ENCODE data around the gene COG5.

COG5 gene

GRCh38 chr7:107387573-107388219 is 176.0 kb downstream of the COG5 start:
- peak; percentile 83 for DNase-seq

DNA sequence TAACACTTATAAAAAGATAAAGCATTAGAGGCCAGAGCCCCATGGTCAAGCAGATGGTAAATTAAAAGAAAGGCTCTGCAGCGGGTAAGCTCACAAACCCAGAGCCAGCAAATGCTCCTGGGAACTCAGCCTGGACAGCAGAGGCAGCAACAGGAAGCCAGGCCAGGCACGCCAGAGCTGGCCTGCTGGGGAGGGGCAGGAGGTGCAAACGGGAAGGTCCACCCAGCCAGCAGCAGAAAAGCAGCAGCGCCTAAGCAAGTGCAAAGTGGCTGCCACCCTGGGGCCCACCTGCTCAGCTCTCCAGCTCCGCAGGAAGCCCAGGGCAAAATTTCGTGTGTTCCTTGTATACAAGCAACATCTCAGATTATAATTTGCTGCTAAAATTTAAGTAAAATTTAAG is 176.6 kb downstream of the COG5 start:
- peak; percentile 44 for DNase-seq

DNA sequence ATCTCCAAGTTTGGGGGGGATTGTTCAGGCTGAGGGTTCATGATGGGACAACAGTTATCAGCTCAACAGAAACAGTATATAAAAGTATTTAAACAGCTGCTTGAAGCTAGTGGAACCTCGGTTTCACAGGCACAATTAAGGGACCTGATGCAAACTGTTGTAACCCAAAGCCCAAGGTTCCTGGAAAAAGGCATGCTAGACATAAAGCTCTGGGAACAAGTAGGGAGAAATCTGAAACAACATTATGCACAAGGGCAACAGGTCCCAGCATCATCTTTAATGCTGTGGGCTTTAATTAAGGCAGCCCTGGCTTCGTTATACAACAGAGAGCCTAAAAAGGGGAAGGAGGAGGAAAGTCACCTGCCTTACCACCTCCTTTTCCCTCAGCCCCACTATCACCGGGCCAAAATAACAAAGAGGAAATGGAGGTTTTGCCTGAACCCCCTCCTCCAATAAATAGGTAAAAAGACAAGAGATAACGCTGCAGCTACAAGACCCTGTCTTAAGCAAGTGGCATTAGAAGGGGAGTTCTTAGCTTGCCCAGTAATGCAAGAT is 177.1 kb downstream of the COG5 start:
- no peak for DNase-seq

DNA sequence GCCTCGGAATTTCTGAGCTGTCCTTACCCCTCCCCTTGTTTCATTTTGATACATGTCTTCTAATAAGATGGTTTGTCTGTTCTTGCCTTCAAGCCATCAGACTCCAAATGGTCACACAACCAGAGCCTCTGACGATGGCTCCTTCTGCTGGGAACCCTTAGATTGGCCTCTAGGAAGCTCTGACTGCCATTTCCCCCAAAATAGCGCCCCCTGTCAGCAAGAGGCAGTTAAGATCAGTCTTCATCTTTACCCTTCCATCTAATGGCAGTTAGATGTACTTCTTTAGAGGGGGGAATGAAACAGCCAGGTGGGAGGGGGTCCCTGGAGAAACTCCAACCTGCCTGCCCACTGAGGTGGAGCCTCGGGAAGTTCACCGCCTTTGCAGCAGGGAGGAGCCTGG is 179.7 kb downstream of the COG5 start:
- no peak for DNase-seq

DNA sequence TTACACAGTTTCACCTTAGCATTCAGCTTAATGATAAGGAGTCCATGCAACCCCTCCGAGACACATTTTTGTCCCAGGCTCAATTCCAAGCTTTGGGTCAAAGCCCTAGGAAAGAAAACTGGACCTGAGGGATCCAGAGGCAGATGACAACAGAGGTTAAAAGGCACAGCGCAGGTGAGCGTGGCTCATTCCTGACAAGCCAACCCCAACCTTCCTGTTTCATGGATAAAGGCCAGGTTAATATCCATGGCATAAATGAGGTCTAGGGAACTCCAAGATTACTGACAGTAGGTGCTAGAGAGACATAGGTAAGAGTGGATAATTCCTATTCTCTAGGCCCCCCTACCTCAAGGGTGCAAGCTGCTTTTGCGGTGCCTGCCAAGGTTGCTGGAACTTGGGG is 180.5 kb downstream of the COG5 start:
- DNase-seq, result no peak

GRCh38 chr7:107381453-107381852 is 182.3 kb downstream of the COG5 start:
- DNase-seq, result no peak

GRCh38 chr7:107373354-107373753 is 190.4 kb downstream of the COG5 start:
- DNase-seq, result no peak

GRCh38 chr7:107372298-107372697 is 191.4 kb downstream of the COG5 start:
- peak; percentile 50 for DNase-seq

DNA sequence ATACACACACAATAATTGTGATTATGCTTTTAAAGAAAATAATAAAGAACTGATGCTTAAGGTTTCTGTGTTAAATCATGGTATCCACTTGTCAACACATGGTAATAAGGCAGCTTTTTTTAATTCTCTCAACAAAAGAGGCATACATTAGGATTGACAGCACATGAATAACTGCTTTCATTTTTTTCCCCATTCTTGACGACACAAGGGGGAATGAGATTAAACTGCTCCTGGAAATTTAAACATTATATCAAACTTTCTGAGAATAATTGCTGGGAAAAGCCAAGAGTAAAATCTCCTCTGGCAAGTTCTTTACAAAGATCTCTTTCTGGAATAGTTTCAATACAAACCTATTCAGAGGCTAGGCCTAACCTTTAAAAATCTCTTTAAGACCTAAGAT is 192.9 kb downstream of the COG5 start:
- DNase-seq, result no peak

GRCh38 chr7:107364787-107365186 is 198.9 kb downstream of the COG5 start:
- peak; percentile 10 for DNase-seq

DNA sequence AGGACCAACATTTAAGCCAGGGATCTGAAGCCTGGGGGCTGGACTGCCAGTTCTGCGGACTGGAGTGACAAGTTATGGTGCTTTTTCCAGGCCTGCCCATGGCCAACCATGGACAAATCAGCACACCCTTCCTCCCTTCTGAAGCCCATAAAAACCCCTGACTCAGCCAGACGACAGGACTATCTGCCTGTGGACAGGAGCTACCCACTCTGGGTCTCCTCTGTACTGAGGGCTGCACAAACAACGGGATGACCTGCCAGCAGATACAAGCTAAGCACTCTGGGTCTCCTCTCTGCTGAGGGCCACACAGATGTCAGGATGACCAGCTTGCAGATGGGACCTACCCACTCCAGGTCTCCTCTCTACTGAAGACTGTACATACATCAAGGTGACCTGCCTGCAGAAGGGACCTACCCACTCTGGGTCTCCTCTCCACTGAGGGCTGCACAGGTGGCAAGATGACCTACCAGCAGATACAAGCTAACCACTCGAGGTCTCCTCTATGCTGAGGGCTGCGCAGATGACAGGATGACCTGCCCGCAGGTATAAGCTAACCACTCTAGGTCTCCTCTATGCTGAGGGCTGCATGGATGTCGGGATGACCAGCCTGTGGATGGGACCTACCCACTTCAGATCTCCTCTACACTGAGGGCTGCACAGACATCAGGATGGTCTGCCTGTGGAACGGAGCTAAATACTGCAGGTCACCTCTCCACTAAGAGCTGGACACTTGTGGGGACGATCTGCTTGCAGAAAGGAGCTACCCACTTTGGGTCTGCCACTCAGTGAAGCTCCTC is 204.0 kb downstream of the COG5 start:
- no peak for DNase-seq

GRCh38 chr7:107355616-107356015 is 208.1 kb downstream of the COG5 start:
- peak; percentile 52 for DNase-seq

DNA sequence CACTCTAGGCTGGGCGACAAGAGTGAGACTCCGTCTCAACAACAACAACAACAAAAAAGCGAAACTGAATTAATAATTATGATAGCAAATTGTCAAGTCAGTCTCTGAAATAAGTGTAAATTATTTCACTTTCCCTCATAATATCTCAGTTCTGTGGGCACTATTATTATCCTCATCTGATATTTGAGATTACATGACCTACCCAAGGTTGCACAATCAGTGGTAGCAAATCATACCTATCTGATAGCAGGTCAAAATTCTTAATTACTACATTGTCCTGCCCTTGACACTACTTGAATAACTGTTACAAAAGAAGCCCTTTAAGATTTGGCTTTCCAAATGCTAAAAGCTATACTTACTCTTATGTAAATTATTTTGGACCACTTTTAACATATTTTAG is 209.1 kb downstream of the COG5 start:
- DNase-seq, result no peak

GRCh38 chr7:107353701-107354100 is 210.0 kb downstream of the COG5 start:
- peak; percentile 23 for DNase-seq

GRCh38 chr7:107345898-107346297 is 217.8 kb downstream of the COG5 start:
- DNase-seq, result no peak

GRCh38 chr7:107344799-107345198 is 218.9 kb downstream of the COG5 start:
- no peak for DNase-seq

- no peak for DNase-seq
These were observed 219.4 kb downstream of the COG5 start for GRCh38 chr7:107344286-107344685.

- DNase-seq, result no peak
These were observed 225.6 kb downstream of the COG5 start for GRCh38 chr7:107338080-107338479.

- no peak for DNase-seq
These were observed 231.0 kb downstream of the COG5 start for GRCh38 chr7:107332488-107333269.

GRCh38 chr7:107330478-107330877 is 233.2 kb downstream of the COG5 start:
- no peak for DNase-seq

DNA sequence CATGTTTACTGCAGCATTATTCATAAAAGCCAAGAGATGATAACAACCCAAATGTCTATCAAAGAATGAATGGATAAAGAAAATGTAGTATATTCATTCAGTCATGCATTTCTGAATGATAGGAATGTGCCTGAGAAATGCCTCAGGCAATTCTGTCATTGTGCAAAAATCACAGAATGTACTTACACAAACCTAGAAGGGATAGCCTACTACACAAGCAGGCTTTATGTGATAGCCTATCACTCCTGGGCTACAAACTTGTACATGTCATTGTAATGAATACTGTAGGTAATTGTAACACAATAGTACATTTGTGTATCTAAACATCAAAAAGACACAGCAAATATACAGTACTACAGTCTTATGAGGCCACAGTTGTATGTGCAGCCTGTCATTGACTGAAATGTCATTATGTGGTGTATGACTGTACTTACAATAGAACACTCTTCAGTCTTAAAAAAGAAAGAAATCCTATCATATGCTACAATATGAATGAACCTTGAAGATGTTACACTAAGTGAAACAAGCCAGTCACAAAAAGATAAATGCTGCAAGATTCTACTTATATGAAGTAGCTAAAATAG is 235.6 kb downstream of the COG5 start:
- peak; percentile 85 for DNase-seq

- DNase-seq, result no peak
These were observed 237.7 kb downstream of the COG5 start for GRCh38 chr7:107326061-107326460.

- DNase-seq, result peak; percentile 2
These were observed 241.7 kb downstream of the COG5 start for GRCh38 chr7:107322015-107322414.
